Measurements from ENCODE around the gene ARHGDIG. TPM values are rescaled to one million over a fixed set of nuclear protein-coding genes. Genes with fewer than 3 reads are reported as not detected.
A peak's percentile ranks its signal among the peaks of the same experiment; 100 is the strongest.

Gene ARHGDIG
- total and polyA plus RNA-seq, 9 donors: 0.10 to 0.77 TPM; not detected in 7

- TF ChIP-seq CTCF (IDR thresholded peaks at IDR 0.05): no peak
- TF ChIP-seq EP300 (IDR thresholded peaks at IDR 0.05): no peak
- no peak for TF ChIP-seq POLR2A (IDR thresholded peaks at IDR 0.05)
- Histone ChIP-seq H3K27me3 (no peaks in the 10 kb centered on the region), H3K4me3 (no peak overlapping the region), H3K4me1 (ENCODE audit: insufficient read depth) (no peaks in the 10 kb centered on the region), H3K9me3 (no peaks in the 10 kb centered on the region), H3K36me3 (no peaks in the 10 kb centered on the region), H3K27ac (no peak overlapping the region)
- no peak for DNase-seq
- 63 to 68% (median 64%) methylated on average over 35 to 36 of the region's 36 CpGs for WGBS, 3 donors
- intact Hi-C loops (cut with DNase I): loop anchor here in 1 of 4 donors (5.0 kb wide), 1 partner anchor 329 kb away; no protein-coding TSS in a partner anchor
These were observed 7.5 kb upstream of the ARHGDIG start for GRCh38 chr16:272633-273546.

- no peak for TF ChIP-seq CTCF (IDR thresholded peaks at IDR 0.05)
- TF ChIP-seq EP300 (IDR thresholded peaks at IDR 0.05): no peak
- TF ChIP-seq POLR2A (IDR thresholded peaks at IDR 0.05): no peak
- no peaks in the 10 kb centered on the region for H3K9me3 ChIP-seq
- no peak for DNase-seq
- H3K4me1 ChIP-seq (ENCODE audit: insufficient read depth): no peaks in the 10 kb centered on the region
- H3K4me3 ChIP-seq: no peak overlapping the region
- no peaks in the 10 kb centered on the region for H3K27me3 ChIP-seq
- no peaks in the 10 kb centered on the region for H3K36me3 ChIP-seq
- no peak overlapping the region for H3K27ac ChIP-seq
- 74 to 84% (median 82%) methylated on average over 17 to 30 of the region's 30 CpGs for whole genome bisulfite sequencing, 3 donors
- intact Hi-C loops (cut with DNase I): loop anchor here in 1 of 4 donors (5.0 kb wide), 1 partner anchor 329 kb away; no protein-coding TSS in a partner anchor
These were observed 6.6 kb upstream of the ARHGDIG start for GRCh38 chr16:273547-274421.

GRCh38 chr16:275041-275641 lies 5.2 kb upstream of the ARHGDIG start:
- intact Hi-C loops (cut with DNase I): no loop called here
- Histone ChIP-seq H3K27ac (no peak overlapping the region), H3K9me3 (no peaks in the 10 kb centered on the region), H3K27me3 (no peaks in the 10 kb centered on the region), H3K36me3 (no peaks in the 10 kb centered on the region), H3K4me3 (peak overlapping the region; percentile 2), H3K4me1 (ENCODE audit: insufficient read depth) (no peaks in the 10 kb centered on the region)
- 0 to 3% (median 2%) methylated on average over 7 to 58 of the region's 58 CpGs for WGBS, 3 donors
- no peak for TF ChIP-seq EP300 (IDR thresholded peaks at IDR 0.05)
- no peak for TF ChIP-seq POLR2A (IDR thresholded peaks at IDR 0.05)
- TF ChIP-seq CTCF (IDR thresholded peaks at IDR 0.05): no peak
- no peak for DNase-seq

- H3K27ac ChIP-seq: no peak within 1 kb of the TSS
- intact Hi-C loops (cut with DNase I): no loop called here
- WGBS, 3 donors: 2 to 9% (median 7%) methylated on average over 7 to 56 of the region's 56 CpGs
These were observed 4.6 kb upstream of the ARHGDIG start, which contains the start of gene RGS11 for GRCh38 chr16:275786-276232. TSS of gene RGS11 (minus strand) at chr16:275944. CDS start at chr16:275911, 33 bp downstream.

More at GRCh38 chr16:275786-276232, 4.6 kb upstream of the ARHGDIG start, which contains the start of gene RGS11:
- peak within 1 kb of the TSS; percentile 2 for H3K4me3 ChIP-seq
- no peaks in the 10 kb centered on the region for H3K9me3 ChIP-seq
- no peaks in the 10 kb centered on the region for H3K27me3 ChIP-seq
- no peak for DNase-seq
- H3K4me1 ChIP-seq (ENCODE audit: insufficient read depth): no peaks in the 10 kb centered on the region
- H3K36me3 ChIP-seq: no peaks in the 10 kb centered on the region
- TF ChIP-seq EP300 (IDR thresholded peaks at IDR 0.05): no peak
- no peak for TF ChIP-seq POLR2A (IDR thresholded peaks at IDR 0.05)
- TF ChIP-seq CTCF (IDR thresholded peaks at IDR 0.05): no peak
